Measurements from ENCODE around the gene CFAP97D2.
"Not testable (repeated sequence)": the region's sequence is repeated elsewhere in the genome, so short reads cannot be mapped to it uniquely, and the experiment has no call there.

CFAP97D2 gene

DNA sequence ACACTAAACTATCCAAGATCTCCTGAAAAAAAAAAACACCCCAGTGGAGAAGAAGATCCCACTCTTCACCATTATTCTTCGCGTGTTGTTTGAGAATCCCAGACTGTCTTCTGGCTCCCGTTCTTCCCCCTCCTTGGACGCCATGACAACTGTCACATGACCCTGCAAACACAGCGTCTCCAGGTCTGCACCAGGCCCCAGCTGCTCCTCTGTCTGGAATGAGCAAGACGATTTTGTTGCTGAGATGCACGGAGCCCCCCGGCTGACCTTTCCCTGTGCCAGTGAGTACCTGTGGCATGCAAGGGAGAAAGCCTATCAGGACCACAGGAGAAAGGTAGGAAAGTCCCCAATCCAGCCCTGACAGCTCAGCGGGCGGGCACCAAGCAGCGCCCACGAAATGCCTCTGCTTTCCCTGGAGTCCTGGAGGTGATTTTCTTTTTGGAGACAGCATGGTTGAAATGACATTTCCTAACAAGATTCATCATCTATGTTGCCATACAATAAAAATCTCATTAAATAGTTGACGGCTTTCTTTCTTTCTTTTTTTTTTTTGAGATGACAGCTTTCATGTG, at the start of gene CFAP97D2:
CFAP97D2 (plus strand) TSS at position 171 of the 572 bp plus-strand sequence; CDS start at position 245, 74 bp downstream.
- no peak for DNase-seq (ENCODE audit: low spot score)

DNA sequence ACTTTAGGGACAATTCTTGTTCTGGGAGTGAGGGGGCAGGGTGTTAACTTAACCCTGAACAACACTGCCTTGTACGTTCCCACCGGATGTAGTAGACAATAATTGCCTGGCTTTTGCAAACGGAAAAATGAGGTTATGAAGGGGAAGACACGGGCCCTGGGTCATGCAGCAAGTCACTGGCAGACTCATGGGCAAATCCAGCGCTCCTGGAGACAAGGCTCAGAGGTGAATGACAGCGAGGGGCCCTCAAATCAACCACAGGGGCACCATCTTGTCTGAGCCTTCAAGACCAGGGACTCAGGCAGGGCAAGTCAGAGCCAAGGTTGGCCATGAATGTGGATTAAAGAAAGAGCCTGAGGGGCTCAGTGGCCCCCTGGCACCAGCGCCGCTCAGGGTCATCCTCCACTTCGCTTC, 49.4 kb upstream of the CFAP97D2 start:
- DNase-seq (ENCODE audit: low spot score): peak; percentile 71

DNA sequence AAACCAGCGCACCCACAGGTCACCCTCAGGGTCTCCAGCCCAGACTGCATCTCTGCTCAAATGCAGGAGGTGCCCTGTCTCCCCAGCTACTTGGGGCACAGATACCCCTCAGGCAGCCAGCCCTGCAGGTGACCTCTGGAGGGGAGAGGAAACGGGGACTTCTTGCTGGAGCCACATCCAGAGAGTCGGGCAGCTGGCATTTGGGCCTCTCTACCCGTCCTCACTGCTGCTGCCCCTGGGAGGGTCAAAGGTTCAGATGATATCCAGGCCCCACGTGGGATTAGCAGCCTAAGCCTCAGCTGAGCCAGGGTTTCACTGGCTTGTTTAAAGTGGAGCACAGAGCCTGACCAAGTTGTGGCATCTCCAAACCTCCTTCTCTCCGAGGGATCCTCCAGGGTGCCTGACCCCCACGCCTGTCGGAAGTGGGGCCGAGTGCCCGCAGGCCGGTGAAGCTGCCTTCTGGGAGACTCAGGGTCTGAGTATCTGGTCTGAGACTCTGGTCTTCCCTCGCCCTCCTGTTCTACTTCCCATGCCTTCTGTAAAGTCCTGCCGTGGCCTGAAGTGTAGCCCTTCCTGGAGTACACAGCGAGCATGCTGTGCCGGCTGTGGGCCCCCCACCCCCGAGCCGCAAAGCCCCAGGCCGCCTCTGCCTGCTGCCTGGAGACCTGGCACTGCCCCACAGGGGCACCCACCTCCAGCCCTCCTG, 48.8 kb upstream of the CFAP97D2 start:
- no peak for DNase-seq (ENCODE audit: low spot score)

DNA sequence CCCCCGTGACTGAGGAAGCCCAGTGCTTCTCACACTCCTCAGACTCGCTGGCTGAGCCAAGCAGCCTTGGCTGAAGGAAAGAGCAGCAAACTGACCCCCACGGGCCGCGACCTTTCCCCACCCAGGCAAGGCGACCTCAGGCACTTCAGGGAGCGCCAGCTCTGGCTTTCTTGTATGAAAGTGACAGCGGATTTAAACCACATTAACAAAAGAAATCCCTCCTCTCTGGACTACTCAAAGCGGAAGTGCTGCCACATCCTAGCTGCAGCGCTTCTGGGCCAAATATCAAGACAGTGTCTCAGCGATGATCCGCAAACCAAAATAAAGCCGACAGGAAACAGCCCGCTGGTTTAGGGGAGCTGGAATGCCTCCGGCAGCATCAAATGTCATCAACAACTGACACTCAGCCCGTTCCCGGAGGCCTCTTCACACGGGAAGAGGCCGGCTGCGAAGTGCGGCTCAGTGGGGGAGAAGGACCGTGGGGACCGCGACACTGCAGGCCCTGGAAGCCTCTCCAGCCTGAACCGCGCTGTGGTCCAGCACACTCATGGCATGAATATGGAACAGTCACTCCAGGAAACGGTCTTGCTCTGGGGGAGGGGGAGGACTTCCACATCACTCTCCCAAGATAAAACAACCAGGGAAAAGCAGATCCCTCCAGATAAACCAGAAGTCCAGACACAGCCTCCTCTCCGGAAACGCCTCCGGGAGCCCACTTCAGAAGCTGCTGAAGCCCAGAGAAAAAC, 48.0 kb upstream of the CFAP97D2 start:
- peak; percentile 94 for DNase-seq (ENCODE audit: low spot score)

DNA sequence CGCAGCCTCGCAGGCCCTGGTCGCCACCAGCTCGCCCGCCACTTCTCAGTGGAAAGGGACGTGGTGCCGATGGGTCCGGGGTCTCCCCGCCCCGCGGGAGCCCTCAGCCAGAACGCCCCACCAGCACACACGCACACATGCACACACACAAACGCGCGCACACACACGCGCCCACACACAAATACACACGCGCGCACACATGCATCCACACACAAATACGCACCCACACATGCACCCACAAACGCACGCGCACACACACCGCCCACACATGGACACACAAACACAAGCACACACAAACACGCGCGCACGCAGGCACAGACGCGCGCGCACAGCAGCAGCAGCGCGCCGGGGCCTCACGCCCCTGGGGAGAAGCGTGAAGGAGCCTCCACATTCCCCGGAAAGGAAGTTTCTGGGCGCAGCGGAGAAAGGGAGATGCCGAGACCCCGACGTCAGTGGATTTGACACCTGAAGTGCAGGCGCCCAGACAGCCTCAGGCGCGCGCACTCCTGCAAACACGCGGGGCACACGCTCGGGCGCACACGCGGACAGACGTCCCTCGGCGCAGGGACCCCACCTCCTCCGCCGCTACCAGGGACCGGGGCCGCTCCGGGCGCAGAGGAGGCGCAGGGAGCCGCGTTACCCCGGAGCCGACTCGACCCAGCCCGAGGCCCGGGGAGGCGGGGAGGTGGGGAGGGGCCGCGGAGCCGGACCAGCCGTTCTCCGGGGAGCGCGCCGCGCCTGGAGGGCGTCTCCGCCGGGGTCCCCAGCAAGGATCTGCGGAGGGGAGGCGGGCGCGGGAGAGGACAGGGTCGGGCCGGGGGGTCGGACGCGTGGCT, 47.3 kb upstream of the CFAP97D2 start:
- no peak for DNase-seq (ENCODE audit: low spot score)

DNA sequence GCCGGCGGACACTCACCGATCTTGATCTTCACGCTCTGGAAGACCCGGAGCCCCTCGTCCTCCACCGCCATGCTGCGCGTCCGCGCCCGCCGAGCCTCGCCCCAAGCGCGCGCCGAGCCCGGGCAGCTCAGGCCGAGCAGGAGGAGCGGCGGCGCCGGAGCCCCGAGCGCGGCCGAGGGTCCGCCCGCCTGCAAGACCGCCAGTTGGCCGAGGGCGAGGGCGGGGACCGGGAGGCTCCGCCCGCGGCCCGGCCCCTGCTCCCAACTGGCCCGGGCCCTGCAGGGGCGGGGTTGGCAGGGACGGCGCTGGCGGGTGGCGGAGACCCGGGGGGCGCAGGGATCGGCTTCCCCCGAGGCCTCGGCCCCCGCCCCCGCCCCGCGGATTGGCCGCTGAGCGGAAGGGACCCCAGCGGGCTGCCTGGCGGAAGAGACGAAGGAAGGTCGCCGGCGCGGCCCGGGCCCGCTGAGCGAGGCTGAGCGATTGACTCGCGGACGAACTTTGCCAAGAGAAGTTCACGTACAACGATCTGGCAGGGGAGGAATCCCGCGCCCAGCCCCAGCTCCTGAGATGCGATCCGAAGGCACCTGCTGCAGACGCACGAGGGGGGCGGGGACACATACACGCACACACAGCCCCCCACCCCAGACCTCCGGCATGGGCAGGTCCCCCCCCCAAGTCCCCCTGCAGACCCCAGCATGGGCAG, 46.5 kb upstream of the CFAP97D2 start, which contains the start of gene RASA3:
RASA3 (minus strand) TSS at position 205 of the 703 bp plus-strand sequence; CDS start at position 71, 134 bp downstream.
- peak; percentile 69 for DNase-seq (ENCODE audit: low spot score)

DNA sequence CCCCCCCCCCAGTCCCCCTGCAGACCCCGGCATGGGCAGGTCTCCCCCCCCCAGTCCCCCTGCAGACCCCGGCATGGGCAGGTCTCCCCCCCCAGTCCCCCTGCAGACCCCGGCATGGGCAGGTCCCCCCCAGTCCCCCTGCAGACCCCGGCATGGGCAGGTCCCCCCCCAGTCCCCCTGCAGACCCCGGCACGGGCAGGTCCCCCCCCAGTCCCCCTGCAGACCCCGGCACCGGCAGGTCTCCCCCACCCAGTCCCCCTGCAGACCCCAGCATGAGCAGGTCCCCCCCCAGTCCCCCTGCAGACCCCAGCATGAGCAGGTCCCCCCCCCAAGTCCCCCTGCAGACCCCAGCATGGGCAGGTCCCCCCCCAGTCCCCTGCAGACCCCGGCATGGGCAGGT, 45.9 kb upstream of the CFAP97D2 start:
- DNase-seq (ENCODE audit: low spot score): not testable (repeated sequence)

DNA sequence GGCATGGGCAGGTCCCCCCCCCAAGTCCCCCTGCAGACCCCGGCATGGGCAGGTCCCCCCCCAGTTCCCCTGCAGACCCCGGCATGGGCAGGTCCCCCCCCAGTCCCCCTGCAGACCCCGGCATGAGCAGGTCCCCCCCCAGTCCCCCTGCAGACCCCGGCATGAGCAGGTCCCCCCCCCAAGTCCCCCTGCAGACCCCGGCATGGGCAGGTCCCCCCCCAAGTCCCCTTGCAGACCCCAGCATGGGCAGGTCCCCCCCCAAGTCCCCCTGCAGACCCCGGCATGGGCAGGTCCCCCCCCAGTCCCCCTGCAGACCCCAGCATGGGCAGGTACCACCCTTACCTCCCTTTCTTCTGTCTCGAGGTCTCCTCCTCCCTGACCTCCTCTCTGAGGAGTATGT, 45.5 kb upstream of the CFAP97D2 start:
- DNase-seq (ENCODE audit: low spot score): not testable (repeated sequence)

DNA sequence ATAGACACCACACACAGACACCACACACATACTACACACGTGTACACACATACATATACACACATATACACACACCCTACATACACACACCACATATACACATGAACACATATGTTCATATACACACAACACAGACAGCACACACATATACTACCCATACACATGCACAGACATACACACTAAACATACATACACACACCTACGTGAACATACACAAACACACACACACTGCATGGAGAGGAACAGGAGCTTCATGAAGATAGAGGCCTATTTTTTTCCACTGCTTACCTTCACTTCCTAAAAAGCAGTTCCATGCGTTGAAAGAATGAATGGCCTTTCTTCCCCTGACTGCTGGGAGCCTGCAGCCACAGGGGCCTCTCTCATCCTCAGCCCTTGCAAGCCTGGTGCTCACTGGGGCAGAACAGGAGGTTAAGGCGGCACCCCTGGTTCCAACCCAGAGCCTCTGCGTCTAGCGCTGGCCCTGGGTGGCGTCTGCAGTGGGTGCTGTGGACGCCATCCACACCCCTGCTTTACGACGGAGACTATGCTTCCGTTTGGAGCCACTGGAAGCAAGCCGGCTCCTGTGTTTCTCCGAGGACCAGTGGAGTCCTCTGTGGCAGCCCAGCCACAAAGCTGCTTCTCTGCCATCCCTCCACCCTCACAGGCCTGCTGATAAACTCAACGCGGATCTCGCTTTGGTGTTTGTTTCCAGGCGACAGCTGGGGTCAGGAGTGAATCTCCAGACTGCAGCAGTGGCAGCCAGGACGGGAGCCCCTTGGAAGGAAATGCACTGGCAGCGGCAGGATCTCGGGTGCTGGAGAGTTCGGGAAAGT, 44.7 kb upstream of the CFAP97D2 start:
- no peak for DNase-seq (ENCODE audit: low spot score)

DNA sequence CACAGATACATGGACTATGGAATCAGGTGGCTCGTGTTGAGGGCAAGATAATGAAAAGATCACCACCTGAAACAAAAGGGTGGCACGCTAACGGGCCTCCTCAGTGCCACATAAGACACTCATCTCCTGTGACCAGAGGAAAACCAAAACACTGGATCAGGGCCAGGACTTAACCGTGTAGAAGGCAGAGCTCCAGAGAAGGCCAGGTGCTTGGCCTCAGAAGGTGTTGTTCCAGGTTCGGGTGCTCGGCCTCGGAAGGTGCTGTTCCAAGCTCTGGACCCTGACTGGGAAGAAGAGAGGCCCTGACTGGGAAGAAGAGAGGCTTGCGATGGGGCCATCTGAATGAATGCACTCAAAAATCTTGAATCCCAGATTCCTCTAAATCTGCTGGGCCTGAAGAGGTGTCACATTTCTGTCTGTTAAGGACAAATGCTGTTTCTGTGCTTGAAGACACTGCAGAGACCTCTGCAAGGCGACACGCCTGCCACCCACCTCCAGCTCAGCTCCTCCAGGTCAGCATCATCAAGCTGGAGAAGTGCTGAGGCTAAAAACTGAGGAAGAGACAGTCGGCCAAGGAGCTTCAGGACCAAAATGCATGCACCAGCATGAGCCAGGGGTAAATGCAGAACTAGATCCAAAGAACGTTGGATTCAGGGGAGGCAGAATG, 44.0 kb upstream of the CFAP97D2 start:
- no peak for DNase-seq (ENCODE audit: low spot score)

DNA sequence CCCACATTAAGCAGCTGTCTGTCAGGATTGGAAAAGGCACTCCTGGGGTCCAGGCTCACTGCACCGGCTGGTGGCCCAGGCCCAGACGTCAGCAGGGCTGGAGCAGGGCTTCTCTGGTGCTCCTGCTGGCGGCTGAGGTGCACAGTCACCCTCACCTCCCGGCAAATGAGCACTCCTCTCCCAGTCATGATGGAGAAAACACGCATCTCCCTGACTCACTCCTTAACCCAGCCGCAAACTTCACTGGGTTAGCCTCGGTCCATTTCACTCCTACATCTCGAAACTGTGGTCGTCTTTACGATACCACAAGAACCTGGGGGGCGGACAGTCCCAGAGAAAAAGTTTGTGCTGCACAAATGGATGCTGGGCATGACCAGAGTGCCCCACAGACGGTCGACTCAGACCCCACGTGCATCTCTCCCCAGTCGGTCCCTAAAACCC, 43.3 kb upstream of the CFAP97D2 start:
- no peak for DNase-seq (ENCODE audit: low spot score)

DNA sequence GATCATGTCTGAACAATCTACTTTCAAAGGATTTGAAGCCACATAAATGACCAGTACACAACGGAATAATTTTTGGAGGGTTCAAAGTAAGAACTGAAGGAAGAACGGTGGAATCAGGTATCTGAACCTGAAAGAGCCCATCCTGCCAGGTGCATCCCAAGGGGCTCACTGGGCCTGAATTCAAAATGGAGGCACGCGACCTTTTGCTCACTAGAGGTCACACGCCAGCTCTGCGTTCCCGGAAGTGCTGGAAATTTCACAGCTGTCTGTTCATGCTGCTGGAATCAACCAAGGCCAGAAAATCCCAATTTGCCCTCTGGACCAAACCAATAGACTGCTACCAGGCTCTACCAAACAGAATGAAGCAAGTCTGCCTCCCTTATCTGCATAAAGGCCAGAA, 42.5 kb upstream of the CFAP97D2 start:
- DNase-seq (ENCODE audit: low spot score): no peak

DNA sequence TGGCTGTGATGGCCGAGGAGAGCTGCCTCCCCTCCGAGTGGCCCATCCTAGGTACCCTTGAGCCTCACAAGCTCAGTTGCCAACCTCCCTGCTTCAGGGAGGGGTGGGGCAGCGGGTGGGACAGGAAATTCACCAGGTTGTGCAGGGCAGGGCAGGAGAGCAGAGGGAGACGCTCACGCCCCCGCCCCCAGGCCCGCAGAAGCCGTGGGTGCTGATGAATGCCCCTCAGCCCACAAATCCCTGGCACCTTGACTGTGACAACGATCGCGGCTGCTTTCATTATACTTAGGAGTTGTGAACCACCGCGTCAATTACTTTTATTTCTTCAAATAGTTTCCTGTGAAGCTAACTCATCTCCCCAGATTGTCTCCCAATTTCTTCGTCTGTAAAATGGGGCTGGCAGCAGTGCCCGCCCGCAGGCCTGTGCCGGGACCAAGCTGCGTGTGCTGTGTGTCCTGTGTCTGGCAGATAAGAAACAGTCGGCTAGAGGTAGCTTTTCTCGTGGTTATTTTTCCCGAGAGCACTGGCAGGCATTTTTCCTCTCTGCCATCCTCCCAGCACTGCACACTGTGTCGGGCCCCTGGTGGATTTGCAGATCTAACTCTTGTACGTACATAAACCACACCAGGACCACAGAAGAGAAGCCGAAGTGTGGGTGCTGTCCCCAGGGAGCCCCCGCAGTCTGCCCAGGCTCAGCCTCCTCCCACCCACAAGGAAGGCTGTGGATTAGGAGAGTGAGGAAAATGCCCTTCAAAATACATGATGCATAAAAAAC, 38.7 kb upstream of the CFAP97D2 start:
- no peak for DNase-seq (ENCODE audit: low spot score)

DNA sequence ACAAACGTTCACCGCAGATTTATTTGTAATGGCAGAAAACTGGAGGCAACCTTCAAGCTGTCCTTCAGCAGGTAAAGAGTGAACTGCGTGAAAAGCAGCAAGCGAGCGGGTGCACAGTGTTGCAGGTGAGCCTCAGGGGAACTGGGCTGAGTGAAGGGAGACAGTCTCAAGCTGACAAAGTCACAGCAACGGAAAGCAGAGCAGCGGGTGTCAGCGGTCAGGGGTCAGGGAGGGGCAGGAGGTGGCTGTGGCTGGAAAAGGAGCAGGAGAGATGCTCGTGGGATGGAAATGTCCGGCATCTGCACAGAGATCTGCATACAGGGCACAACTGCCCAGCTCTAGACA, 38.2 kb upstream of the CFAP97D2 start:
- no peak for DNase-seq (ENCODE audit: low spot score)

DNA sequence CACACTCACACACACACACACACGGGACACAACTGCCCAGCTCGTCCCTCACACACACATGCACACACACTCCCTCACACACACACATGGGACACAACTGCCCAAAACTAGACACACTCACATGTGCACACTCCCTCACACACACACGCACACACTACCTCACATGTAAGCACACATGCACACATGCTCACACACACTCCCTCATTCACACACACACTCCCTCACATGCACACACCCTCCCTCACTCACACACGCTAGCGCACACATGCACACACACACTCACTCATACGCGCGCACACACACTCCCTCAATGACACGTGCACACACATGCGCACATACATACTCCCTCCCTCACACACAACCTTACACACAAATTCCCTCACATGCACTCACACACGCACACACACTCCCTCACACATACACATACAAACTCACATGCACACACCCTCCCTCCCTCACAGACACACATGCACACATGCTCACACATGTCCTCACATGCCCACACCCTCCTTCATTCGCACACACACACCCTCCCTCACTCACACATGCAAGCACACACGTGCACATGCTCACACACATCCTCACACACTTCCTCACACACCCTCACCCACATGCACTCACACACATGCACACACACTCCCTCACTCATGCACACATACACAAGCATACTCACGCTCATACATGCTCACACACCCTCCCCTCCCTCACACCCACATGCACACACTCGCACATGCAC, 37.6 kb upstream of the CFAP97D2 start:
- DNase-seq (ENCODE audit: low spot score): no peak

DNA sequence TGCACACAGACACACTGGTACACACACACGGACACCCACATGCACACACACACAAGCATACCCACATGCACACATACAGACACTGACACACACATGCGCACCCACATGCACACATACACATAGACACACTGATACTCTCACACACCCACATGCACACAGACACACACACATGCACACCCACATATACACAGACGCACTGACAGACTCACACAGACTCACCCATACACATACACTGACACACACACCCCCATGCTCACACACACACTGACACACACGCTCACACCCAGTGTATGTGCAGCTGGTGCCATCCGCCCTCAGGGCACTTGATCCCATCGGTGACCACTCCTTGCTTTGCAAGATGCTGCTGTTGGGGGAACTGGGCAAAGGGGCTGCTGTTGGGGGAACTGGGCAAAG, 36.9 kb upstream of the CFAP97D2 start:
- no peak for DNase-seq (ENCODE audit: low spot score)

DNA sequence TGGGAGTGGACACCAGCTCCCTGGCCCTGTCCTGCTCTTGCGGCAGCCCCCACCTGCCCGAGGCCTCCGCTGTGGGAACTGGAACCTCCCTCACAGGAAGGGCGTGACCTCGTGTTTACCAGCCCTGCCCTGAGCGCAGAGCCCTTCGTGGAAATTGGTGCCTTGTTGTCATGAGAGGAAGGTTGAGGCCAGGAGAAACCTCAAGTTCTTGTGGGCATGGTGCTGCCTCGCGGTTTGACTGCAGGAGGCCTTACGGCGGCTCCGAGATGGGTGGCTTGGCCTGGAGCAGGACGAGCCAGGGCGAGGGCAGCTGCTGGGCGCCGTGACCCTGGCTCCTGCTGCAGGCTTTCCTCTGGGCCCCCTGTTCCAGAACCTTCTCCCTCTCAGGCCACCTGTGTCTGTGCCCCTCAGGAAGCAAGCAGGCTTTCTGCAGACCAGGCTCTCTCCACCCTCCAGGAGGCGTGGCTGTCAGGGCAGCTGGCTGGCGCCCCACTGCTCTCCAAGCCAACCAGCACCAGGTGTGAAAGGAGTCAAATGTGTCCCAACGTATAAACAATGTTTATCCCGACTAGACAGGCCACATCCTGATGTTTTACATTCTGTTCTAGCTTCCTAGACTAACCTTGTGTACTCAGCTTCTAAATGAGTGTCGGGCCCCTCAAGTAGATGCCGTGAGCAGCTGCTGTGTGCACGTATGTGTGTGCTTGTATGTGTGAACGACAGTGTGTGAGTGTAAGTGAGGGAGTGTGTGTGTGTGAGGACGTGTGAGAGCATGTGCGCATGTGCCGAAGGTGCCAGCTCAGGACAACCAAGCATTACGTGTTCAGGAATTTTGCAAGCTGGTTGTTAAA, 36.2 kb upstream of the CFAP97D2 start:
- DNase-seq (ENCODE audit: low spot score): no peak

Data from kidney capillary endothelial cell (primary cell).